ENCODE data around the gene SLC10A3.
A peak's percentile ranks its signal among the peaks of the same experiment; 100 is the strongest.

Gene SLC10A3, protein sequence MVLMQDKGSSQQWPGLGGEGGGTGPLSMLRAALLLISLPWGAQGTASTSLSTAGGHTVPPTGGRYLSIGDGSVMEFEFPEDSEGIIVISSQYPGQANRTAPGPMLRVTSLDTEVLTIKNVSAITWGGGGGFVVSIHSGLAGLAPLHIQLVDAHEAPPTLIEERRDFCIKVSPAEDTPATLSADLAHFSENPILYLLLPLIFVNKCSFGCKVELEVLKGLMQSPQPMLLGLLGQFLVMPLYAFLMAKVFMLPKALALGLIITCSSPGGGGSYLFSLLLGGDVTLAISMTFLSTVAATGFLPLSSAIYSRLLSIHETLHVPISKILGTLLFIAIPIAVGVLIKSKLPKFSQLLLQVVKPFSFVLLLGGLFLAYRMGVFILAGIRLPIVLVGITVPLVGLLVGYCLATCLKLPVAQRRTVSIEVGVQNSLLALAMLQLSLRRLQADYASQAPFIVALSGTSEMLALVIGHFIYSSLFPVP

DNA sequence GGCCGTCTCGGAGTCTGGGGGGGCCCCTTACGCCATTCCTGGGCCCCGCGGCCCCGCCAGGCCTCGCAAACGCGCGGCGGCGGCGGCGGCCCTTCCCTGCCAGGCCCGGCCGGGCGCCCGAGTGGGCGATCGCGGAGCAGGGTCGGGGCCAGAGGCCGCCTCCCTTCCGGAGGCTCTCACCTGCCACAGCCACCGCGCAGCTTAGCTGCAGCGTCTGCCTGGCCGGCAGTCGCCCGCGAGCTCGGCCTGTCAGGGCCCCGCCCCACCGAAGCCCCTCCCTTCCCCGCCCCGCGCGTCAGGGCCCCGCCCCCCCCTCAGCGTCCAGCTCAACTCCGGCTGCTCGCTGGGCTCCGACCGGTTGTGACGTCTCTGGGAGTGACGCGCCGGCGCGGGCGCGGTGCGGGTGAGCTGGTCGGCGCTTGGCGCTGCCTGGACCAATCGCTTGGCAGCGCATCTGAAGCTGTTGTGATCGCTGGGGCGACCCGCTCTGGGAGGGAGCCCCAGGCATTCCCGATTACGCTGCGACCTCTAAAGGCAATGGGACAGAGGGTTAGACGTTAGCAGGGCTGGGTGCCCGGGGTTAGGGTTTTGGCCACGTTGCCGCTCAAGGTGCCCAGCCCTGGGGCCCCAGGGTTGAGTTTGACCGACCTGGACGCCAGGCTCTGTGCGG is at the start of gene SLC10A3:
SLC10A3 (minus strand) TSS at position 216 of the 670 bp plus-strand sequence. CDS start 1,689 bp downstream, outside the sequence.
- DNase-seq: peak; percentile 96

DNA sequence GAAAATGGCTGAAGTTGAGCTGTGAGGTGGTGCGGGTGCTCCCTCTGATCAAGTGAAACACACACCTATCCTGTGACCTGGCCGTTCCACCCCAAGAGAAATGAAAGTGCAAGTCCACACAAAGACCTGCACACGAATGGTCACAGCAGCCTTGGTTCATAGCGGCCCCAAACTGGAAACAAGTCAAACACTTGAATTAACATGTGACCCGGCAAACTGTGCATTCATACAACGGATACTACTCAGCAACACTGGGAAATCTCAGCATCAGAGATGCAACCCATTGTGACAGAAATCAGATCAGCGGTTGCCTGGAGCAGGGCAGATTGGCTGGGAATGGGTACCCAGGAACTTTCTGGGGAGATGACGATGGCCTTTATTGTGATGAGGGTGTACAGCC is 48.6 kb upstream of the SLC10A3 start:
- DNase-seq: no peak

DNA sequence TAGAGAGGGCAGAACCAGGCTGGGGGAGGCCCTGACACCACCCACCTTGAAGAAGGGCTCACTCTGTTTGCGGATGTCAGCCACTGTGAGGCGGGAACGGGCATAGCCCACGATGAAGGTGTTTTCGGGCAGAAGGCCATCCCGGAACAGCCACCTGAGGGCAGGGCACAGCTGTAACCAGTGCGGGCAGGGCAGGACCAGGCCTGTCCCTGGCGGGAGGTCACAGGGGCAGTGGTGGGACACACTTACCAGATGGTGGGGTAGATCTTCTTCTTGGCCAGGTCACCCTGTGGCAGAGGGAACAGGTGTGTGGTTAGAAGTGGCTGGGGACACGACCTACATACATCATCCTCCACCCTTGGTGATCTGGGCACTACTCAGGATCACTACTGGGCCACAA is 45.5 kb upstream of the SLC10A3 start:
- no peak for DNase-seq

DNA sequence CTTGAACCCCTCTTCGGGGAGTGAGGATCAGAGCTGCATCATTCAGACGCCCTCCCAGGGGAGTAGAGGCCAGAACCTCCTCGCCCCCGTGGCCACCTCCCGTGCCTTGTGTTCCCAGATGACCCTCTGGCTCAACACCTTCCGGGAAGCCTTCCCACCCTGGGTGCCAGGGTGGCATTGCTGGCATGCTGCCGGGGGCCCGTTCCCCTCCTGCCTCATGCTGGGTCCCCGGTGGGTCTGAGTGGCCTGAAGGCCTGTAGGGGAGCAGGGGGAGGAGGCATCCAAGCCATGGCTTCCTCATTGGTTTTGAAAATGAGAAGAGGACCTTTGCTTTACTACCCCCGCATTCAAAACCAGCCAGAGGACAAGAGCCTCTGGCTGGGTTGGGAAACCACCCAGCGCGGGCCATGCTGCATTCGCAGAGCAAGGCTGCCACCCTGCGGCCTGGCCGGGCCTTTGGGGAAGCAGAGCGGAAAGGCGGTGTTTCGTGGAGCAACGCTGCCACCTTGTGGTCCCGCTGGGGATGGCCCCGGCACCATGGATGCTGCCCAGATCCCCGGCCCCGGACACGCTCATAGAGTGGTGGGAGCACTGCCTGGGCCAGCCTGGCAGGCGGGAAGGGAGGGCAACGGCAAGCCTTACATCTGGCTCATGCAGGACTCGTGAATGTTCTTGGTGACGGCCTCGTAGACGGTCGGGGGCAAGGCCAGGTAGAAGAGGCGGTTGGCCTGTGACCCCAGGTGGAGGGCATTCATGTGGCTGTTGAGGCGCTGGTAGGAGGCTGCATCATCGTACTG is 44.3 kb upstream of the SLC10A3 start:
- DNase-seq: peak; percentile 88

DNA sequence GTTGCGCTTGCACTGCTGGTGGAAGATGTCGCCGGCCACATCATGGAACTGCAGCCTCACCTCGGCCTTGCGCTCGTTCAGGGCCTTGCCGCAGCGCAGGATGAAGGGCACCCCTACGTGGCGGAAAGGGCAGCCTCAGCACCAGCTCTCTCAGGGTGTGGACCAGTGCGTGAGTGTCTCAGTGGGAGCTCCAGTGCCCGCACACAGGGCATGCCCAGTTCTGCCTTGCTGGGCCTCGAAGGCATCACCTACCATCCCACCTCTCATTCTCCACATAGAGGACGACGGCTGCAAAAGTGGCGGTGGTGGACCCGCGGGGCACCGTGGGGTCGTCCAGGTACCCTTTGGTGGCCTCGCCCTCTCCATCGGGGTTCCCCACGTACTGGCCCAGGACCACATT is 42.3 kb upstream of the SLC10A3 start:
- no peak for DNase-seq

DNA sequence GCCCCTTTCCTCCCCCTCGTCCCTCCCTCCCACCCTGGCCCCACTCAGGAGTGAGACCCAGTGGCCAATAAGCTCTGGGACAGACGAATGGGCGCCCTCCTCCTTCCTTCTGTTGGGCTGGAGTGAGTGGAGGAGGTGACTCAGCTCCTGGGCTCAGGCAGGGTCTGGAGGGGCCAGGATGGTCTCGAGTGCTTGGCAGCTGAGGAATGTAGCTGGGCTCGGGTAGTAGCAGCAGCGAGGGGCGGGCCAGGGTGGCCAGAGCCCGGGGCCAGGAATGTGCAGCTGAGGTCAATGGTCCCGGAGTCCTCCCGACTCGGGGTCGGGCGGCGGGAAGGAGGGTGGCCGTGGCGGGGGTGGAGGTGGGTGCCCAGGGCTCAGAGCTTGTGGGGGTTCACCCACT is 41.2 kb upstream of the SLC10A3 start:
- DNase-seq: no peak

DNA sequence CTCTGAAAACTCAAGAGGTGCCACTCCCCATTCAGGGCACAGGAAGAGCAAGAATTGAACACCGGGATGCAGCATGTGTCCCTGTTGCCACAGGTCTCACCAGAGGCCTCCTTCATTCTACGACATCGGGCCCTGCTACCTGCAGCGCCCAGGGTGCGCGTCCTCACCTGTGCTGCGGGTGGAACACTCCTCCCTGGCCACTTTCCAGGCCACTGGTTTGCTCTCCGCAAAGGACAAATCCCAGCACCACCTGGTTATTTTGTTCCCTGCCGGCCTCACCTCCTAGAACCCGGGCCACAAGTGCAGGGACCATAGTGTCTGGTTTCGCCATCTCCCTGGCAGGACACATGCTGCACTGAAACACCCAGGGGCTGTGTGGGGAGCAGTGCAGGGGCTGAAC is 39.9 kb upstream of the SLC10A3 start:
- DNase-seq: no peak

DNA sequence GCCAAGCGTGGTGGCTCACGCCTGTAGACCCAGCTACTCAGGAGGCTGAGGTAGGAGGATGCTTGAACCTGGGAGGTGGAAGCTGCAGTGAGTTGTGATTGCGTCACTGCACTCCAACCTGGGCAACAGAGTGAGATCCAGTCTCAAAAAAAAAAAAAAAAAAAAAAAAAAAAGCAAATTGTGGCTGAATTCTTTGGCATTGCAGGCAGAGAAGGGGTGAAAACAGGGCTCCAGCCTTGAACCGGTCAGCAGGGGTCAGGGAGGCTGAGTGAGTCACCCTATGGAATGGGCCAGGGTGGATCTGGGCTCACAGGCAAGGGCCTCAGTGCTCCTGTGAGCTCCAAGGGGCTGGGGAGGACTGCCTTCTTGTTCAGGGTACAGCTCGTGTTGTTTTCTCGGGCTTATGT is 38.8 kb upstream of the SLC10A3 start:
- no peak for DNase-seq

DNA sequence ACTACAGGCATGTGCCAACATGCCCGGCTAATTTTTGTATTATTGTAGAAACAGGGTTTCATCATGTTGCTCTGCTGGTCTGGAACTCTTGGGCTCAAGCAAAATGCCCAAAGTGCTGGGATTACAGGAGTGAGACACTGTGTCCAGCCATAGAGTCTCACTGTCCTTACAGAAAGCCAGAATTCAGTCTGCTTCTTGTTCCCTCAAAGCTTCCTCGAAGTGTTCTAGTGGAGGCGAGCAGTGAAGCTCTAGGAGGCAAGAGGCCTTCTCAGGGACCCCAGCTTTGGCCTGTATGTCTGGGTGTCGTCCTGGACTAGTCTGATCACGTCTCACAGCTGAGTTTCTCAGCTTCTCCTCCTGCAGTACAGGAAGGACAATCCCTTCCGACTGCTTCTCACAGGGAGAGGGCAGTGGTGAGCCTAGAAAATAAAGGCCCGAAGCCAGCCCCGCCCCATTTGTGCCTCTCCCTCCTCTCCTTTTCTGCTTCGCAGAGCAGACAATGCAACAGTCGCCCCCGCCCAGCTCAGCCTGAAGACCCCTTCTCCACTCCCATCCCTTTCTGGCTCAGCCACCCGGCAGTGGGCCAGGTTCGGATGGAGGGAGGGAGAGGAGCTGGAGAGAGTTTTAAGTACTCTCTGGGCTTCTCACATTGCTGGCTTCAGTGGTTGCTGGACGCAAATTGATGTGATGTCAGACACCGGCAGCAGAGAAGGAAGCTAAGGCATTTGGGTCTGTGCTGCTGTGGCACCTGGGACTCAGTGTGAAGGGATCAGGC is 36.7 kb upstream of the SLC10A3 start:
- peak; percentile 89 for DNase-seq

DNA sequence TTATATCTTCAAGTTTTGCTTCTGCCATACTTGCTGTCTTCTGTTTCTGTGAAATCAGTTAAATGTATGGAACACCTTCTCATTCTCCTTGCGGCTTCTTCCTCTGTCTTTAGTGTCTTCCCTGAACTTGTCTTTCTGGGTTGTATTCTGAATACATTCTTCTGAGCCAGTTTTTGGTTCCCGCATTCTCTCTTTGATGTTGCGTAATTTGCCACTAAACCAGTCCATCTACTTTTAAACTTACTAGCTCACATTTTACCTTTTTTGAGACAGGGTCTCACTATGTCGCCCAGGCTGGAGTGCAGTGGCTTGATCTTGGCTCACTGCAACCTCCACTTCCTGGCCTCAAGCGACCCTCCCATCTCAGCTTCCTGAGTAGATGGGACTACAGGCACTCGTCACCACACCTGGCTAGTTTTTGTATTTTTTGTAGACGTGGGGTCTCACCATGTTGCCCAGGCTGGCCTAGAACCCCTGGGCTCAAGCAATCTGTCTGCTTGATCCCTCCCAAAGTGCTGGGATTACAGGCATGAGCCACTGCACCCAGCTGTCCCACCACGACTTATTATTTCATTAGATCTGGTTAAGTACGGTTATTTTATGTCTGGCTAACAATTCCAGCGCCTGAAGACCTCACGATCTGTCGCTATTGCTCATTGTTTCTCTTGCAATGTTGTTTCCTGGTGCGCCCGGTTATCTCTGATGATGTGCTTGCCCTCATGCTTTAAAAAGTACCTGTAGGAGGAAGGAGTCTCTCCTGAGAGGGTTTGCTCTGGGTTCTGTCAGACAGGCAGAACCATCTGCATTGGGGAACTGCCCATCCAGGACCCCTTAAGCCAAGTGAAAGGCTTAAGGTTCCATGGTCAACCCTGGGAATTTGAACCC is 35.4 kb upstream of the SLC10A3 start:
- DNase-seq: peak; percentile 16

DNA sequence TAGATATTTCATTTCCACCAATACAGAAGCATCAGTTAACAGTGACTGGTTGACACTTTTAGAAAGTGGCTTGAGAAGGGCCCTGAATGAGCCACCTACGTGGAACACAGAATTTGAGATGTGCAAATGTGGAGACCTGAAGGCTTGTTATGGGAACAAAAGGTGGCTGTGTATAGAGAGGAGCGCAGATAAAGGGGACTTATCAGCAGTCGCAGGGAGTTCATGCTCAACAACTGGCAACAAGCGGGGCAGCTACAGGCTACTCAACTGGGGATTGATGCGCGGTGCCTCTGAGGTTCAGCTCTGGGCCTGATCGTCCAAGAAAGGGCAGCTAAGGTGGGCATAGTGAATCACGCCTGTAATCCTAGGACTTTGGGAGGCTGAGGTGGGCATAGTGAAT is 29.0 kb upstream of the SLC10A3 start:
- DNase-seq: no peak

DNA sequence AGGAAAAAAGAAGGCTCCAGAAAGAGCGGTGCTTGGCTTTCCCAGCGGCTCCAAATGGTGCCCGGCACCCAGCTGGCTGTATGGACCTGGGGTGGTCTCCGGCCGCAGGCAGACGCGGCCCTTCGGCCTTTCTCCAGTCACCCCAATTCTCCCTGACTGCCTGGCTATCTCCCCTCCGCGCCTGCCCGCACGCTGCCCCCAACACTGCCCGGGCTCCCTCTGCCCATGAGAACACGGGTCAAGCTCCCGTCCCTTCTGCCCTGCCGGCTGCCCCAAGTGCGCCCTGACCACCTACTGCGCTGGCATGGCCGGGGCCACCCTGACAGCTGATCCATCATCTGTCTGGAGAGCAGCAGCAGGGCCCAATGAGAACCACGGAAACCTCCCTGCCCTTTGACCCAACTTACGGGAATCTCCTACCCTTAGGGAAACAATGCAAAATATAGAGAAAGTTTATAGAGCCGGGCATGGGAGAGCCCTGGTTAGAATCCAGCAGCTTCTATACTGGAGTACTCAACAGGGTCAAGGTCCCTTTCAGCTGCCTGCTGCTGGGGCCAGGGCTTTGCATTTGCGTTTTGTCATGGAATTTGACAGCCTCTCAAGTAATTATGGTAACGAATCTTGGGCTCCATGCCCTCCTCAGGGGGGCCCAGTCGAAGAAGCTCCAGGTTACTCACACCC is 26.8 kb upstream of the SLC10A3 start:
- DNase-seq: no peak

DNA sequence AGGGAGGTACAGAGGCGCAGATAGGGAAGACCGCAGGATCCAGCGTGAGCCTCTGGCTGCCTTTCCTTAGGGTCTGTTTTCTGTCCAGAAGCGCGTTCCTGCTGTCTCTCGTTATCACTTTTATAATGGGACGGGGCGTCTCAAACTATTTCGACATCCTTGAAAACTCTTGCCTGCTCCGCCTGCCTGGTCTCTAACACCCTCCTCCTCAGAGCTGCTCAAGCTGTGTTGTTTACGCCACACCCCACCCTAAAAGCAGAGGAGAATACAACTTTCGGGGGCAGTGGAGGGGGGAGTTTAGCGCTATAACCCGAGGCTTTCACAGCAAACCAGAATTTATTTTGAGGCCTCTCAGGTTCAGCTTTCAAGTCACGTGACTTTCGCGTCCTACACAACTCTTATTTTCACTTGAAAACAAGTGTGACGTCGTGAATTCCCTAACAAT is 26.2 kb upstream of the SLC10A3 start:
- DNase-seq: no peak

DNA sequence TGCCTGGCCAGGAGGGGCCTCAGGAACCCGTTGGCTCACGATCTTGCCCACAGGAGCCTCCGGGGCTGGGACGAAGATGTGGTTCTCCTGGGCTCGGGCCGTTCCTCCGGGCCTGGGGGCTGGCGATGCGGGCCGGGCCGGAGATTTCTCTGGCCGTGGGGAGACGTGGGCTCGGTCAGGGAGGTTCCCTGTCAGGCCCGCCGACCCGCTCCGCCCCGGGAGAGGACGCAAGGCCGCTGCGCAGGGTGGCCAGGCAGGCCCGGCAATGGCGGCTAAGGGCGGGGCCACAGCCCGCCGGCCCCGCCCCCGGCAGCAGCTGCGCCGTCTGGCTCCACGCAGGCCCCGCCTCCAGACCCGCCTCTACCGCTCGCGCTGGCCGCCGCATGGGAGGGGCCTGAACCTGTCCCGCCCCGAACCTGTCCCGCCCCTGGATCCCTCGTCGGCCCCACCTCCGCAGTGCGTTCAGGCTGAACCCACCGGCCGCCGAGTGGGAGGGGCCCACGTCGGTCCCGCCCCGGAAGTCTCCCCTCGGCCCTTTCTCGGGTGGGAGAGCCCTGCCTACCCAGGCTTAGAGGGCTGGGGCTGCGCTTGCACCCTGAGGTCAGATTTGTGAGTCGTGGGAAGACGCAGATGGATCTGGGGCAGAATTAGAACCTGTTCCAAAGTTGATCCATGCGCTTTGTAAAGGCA is 25.7 kb upstream of the SLC10A3 start, which contains the start of gene FAM3A:
FAM3A (minus strand) TSS at position 267 of the 690 bp plus-strand sequence. CDS start 460 bp downstream, outside the sequence.
- DNase-seq: peak; percentile 95

DNA sequence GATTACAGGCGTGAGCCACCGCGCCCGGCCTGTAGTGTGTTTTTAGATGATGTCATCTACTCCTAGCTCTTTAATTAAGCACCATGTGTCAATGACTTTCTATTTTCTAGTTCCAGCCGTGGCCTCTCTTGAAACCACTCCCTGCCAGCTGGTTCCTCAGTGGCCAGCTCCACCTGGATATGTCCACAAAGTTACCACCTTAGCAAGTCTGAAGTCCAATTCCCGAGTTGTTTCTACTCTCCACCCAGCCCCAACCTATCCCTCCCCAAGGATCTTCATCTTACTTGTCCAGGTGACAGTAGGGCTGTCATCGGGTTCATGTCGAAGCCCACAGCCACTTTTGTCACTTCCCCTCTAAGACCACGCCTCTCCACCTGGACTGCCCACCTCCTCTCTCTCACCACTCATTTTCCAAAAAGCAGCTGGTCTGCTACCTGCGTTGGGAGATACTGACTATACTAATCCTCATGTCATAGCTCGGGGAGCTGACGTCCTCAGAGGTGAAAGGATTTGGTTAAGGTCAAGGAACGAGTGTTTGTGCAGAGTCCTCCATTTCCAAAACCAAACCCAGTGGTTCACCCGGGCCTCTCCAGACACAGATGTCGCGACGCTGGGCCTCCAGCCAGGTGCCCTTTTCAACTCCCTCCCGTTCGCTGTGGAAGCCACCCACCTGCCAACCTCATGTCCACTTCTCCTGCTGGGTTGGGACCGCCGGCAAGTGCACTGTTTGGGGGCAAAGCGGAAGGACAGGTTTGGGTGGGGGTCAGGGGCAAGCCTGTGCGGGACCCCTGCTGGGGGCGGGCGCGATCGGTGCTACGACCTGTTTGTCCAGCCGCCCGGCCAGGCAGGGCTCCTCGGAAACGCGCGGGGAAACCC is 24.9 kb upstream of the SLC10A3 start:
- peak; percentile 43 for DNase-seq

DNA sequence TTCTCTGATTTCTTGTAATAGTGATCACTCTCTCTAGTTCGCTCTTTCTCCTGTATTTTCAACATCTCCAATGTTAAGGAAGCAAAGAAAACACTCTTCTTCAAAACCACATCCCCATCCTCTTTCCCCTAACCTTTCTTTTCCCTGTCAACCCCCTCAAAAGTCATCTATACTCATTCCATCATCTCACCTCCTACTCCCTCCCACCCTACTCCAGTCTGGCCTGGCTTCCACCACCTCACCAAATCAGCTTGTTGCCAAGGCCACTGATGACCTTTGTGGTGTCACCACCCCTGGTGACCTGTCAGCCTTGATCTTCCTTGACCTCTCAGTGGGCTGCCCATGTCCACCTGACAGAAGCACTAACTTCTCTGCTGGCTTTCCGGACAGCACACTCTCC is 23.3 kb upstream of the SLC10A3 start:
- no peak for DNase-seq

DNA sequence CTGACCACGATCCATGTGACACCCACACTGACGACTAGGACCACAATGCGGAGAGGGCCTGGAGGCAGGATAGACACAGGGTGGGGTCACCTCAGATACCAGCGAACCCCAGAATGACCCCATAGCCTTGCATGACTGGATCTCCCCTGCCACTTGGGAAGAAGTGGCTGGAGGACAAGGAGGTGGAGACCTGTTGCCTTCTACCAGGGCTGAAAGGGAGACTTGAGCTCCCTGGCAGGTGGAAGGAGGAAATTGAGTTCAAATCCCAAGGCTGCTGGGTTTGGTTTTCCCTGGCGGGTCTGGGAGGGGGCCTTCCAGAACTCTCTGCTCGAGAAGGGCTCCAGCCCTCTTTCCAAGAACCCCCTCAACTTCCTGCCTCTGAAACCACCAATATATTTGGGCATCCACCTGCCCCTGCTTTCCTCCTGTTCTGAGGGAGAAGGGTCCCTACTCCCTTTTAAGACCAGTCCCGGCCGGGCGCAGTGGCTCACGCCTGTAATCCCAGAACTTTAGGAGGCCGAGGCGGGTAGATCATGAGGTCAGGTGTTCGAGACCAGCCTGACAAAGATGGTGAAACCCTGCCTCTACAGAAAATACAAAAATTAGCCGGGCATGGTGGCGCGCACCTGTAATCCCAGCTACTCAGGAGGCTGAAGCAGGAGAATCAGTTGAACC is 22.6 kb upstream of the SLC10A3 start:
- no peak for DNase-seq

DNA sequence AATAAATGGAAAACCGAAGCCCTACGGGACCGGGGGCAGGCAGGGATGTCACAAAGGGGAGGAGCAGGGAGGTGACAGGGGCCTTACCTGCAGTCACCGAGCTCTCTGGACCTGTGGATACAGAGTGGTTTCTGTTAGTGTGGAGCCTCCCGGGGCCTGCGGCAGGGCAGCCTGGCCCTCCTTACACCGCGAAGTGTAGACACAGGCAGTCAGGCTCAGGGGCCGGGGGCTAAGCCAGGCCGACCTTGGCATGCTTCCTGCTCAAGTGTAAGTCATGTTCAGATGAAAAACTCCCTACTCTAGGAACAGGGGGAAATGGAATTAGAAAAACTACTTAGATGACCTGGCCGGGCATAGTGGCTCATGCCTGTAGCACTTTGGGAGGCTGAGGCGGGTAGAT is 21.3 kb upstream of the SLC10A3 start:
- no peak for DNase-seq
